Stimulated activated CD4-positive, alpha-beta T cell treated with anti-CD3 and anti-CD28 coated beads, Interleukin-12 subunit alpha, Interleukin-12 subunit beta, amount 100 ng/mL, for 48 hours (primary cell): ENCODE measurements around the gene HDGFL3.
"Not testable (repeated sequence)": the region's sequence is repeated elsewhere in the genome, so short reads cannot be mapped to it uniquely, and the experiment has no call there.

ENCODE experiments used
- DNase-seq, 3 donors: peaks; one replicate each; pipeline ENCODE4 v3.0.0-alpha.2; 2020; ENCODE audit warnings: low read depth in 2 of 3, low spot score in 1 of 3

HDGFL3 gene

DNA sequence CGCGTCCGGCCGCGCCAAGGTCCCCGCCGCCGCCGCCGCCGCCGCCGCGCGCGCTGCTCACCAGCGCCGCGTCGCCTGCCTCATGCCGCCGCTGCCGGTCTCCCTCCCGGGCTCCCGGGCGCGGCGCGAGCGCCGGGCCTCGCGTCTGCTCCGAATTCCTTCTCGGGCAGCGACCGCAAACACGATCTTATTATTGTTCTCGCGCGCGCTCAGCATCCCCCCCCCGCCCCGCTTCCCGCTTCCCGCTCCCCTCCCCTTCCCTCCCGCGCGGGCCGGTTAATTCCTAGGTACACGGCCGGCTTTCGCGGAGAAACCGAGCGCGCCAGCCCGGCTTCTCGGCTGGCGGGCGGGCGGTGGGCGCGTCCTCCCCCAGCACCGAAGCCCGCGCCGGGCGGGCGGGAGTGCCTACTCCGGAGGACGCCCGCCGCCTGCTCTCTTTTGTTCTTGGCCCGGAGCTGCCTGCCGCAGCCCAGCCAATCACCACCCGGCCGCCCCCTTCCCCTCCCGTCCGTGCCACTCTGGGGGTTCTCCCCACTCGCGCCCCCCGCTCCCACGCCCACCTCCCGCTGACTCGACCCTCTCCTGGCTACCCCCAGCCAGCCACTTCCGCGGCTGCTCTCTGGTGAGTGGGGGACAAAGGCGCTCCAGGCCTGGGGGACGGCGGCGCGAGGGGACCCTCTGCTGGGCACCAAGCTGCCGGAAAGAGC lies at the start of gene HDGFL3:
HDGFL3 (minus strand) TSS at position 164 of the 707 bp plus-strand sequence. CDS start 409 bp downstream, outside the sequence.
- DNase-seq: peak in 1 of 3 donors; percentile 6

DNA sequence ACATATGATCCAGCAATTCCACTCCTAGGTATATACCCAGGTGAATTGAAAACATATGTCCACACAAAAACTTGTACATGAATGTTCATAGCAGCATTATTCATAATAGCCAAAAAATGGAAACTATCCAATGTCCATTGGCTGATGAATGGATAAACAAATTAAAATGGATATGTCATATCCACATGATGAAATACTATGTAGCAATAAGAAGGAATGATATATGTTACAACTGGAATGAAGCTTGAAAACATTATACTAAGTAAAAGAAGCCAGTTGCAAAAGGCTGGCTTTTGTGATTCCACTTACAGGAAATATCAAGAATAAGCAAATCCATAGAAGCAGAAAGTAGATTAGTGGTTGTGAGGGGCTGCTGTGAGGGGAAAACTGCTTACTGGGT lies 43.2 kb upstream of the HDGFL3 start:
- no peak for DNase-seq

DNA sequence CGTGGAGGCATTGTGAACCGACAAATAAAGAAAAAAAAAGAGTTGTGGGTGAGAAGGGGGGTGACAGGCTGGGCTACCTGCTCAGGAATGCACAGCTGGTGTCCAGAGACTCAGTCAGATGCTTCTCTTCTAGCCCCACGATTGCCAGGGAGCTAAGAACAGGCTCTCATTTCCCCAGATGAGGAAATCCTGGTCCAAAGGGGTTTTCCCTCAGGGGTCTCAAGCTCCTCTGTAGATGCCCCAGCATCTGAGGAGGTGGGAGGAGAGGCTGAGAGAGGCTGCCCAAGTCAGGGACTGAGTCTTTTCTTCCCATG lies 41.4 kb upstream of the HDGFL3 start:
- no peak for DNase-seq

DNA sequence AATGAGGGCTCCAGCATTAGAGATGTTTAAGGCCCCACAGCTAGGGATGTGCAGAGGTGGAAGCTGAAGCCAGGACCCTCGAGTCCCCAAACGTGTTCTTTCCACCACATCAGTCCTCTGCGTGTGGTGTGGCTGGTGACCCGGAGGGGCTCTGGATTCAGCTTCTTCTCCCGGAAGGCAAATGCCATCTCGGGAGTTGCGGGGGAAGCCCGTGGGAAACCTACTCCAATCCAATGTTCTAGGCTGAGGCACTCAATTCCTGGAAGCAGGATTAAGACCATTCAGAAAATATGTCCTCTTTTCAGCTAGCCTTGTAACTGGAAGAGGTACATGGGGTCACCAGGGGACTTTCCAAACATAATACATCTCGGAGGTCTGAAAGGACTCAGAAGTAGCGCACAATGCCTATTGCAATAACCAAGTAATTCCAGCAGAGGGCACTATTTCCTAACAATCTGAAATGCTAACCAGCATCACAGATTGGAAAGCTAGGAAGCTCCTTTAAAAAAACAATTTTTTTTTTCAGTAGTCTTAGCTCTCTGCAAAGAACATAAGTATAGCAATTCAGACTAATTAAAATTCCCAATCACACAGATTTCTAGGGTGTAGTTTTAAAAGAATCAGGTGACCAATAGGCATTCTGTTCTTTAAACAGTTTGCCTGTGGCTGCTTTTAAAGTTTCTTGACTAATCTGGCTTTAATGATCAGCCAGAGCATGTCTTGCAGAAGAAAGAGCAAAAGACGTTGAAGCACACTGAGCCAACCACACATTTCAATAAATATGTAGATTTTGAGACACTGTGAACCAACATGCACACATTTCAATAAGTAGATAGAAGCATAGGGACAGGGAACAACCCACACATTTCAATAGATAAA lies 40.8 kb upstream of the HDGFL3 start:
- peak in 1 of 3 donors; percentile 54 for DNase-seq

DNA sequence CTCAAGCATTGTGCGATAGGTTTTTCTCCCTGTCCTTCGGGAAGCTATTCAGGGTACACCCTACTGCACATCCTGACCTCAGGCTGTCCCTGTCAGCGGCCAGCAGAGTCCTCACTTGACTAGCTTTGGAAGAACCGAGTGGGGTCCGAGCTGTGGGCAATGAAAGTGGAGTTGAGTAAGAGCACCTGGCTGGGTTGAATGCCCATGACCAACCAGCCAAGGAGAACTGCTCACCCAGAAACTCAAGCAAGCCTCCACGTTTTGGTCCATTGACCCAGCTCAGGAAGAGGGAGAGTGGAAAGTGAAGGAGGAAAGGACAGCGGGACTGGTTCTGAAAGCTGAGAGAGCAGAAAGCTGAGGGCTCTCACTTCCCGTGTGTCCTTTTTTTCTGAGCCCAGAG lies 36.0 kb upstream of the HDGFL3 start:
- DNase-seq: no peak

DNA sequence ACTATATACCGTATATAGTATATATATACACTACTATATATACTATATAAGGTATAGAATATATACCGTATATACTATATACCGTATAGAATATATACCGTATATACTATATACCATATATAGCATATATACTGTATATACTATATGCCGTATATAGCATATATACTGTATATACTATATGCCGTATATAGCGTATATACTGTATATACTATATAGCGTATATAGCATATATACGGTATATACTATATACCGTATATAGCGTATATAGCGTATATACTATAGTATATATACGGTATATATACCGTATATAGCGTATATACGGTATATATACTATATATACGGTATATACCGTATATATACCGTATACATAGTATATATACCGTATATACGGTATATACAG lies 22.6 kb upstream of the HDGFL3 start:
- no peak for DNase-seq

DNA sequence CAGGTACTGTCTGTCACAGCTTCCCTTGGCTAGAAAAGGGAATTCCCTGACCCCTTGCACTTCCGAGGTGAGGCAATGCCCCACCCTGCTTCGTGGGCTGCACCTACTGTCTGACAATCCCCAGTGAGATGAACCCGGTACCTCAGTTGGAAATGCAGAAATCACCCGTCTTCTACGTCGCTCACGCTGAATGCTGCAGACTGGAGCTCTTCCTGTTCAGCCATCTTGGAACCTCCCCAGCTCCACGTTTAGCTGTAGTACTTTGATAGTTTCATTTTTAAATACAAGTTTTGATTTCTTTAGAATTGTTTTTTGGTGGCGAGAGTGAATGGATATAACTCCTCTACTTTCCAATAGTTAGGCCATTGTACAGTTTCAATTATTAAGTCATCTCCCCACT lies 17.8 kb upstream of the HDGFL3 start:
- no peak for DNase-seq

DNA sequence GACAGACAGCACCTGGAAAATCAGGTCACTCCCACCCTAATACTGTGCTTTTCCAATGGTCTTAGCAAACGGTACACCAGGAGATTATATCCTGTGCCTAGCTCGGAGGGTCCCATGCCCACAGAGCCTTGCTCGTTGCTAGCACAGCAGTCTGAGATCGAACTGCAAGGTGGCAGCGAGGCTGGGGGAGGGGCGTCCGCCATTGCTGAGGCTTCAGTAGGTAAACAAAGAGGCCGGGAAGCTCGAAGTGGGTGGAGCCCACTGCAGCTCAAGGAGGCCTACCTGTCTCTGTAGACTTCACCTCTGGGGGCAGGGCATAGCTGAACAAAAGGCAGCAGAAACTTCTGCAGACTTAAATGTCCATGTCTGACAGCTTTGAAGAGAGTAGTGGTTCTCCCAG lies 14.2 kb upstream of the HDGFL3 start:
- not testable (repeated sequence) for DNase-seq

DNA sequence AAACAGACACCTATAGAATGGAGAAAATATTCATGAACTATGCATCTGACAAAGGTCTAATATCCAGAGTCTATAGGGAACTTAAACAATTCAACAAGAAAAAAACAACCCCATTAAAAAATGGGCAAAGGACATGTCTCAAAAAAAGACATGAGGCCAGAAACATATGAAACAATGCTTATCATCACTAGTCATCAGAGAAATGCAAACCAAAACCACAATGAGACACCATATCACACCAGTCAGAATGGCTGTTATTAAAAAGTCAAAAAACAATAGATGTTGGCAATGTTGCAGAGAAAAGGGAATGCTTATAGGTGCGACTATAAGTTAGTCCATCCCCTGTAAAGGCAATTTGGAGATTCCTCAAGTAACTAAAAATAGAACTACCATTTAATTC lies 11.4 kb upstream of the HDGFL3 start:
- DNase-seq: no peak

DNA sequence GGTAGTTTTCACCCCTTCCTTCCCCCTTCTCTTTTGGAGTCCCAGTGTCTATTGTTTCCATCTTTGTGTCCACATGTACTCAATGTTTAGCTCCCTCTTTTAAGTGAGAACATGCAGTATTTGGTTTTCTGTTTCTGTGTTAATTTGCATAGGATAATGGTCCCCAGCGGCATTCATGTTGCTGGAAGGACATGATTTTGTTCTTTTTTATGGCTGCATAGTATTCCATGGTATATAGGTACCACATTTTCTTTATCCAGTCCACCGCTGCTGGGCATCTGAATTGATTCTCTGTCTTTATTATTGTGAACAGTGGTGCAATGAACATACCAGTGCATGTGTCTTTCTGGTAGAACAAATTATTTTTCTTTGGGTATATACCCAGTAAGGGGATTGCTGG lies 7.7 kb upstream of the HDGFL3 start:
- DNase-seq: no peak

DNA sequence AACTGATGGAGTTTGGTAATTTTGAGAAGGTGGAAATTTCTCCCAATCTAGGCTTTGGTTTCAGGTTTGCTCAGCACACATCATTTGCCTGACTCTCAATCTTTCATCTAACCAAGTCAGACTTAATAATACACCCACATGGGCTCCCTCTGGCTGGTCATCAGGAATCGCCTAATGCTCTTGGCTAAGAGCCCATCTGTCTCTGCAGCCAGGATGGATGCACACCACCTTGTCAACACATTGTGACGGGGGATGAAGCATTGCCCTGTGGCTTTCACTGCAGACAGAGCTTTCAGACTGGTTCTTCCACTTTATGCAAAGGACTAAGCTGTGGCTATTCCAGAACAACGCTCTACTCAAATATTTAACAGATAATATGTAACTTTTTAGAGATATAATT lies 3.0 kb upstream of the HDGFL3 start:
- no peak for DNase-seq

DNA sequence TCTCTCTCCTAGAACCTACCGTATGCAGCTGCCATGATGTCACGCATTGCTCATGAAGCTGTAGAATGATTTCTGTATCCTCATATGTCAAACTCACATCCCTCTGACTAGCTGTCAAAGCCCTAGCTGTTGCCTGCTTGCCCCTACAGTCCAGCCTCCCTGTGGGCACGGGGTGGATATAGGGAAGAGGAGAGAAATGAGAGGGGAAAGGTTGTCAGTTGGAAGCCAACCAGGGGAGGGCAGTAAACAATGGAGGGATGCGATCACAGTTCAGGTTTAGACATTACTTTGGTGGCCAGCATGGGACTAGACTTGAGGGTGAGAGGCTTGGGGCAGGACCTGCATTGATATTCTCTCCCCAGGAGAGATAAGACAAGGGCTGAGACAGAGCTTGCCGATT lies 1.7 kb upstream of the HDGFL3 start:
- no peak for DNase-seq

DNA sequence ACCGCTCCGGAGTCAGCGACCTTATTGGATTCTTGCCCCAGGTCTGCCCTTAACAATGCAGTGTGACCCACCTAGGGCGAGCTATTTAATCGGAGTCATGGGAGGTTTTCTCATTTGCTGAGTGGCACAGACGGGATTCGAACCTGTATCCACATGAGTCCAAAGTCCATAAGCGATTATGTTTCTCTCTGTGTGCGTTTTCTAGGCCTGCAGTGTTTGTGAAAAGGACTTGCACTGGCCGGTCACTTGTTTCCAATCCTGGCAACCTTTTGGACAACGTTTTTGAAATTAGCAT lies 691 bp upstream of the HDGFL3 start:
- DNase-seq: no peak

DNA sequence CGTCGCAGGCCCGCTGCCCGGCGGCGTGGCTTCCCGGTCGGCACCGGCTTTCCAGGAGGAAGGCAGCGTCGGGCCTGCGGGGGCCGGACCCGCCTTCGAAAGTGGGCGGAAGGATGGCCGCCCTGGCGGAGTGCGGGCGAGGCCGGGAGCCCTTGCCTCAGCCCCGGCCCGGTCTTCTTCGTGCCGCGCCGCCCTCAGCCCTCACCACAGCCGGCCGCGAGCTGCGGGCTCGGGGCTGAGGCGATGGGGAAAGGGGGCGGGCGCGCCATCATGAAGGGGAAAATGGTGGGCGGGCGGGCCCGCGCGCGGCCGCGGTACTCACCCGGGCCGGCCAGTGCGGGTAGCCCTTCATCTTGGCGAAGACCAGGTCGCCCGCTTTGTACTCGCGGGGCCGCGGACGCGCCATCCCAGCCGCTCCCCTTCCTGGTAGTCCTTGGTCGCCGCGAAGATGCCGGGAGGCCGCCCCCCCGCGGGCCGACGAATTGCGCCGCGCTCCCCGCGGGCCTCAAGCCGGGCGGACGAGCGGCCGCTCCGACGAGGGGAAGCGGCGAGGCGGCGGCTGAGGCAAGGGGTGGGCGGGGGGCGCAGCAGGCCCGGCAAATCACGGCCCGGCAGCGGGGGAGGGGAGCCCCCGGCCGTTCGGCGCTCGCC lies 489 bp downstream of the HDGFL3 start:
- DNase-seq: no peak

DNA sequence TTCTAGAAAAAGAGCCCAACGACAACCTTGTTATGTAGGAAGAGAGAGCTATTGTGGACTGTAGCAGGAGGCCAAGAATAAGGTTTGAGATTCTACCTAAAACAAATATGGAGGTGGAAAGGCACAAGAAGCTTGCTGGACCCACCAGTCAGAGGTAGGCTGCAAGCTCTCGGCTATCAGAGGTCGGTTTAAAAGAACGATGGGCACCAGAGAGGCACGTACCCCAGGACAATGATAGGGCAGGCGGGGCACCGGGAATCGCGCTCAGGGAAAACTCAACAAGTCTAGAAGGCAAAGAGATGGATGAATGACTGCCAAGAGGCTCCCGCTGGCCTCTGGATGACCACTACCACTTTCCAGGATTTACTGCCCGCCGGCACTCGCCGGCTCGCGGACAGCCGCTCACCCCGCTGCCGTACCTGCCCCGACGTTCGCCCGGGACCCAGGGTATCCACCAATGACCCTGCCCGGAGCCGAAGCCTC lies 1.1 kb downstream of the HDGFL3 start:
- DNase-seq: no peak

DNA sequence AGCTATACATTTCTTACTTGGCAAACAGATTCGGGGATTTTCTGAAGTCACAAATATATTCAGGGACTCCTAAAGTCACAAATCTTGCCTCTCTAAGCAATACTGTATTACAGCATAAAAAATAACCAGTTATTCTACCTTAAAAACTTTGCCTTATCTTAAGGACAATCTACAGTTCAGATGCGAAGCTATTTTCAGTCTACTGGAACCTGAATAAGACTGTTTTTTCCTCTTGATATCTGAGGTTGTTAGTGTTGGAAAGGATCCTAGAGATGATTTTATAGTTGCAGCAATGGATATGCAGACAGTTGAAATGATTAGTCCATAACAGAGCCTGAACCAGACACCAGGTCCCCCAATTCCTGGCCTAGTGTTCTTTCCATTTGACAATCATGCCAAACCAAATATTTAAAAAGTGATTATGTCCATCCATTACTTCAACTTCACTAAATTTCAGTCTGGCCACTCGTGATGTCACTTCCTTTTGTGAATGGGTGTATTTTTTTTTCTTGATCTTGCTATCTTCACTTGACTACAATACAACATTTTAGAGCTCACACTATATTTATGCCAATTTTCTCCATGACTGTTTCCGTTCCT lies 1.8 kb downstream of the HDGFL3 start:
- DNase-seq: no peak

DNA sequence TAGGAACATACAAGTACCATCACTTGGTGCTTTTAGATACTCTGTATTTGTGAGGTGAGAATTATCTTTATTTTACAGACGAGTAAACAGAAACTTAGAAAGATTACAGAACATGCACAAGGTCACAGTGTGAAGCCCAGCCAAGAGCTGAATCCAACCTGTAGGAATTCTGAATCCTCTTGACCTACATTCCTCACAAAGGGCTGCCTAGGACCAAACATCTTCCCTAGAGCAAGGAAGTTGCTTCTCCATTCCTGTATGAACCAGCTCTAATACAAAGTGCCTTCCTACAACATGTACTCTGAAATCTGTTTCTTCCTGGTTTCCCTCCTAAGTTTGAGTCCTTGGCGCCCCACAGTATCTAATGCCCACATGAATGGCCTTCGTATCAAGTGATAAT lies 2.9 kb downstream of the HDGFL3 start:
- DNase-seq: no peak

DNA sequence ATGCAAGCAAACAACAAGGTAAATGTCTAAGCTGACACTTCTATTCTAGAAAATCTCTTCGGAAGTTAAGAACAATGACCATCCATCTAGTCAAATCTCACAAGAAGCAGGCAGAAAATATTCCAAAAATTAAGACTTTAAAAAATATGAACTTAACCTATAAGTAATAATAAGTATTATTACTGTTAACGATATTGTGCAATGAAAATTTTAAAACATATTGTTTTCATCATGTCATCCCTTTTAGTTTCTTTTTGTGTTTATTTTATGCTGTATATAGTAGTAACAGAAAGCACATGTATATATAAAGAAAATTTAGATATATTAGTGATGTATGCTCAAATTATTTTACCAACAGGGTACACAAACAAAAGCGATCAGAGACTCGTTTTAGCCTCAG lies 4.1 kb downstream of the HDGFL3 start:
- no peak for DNase-seq

DNA sequence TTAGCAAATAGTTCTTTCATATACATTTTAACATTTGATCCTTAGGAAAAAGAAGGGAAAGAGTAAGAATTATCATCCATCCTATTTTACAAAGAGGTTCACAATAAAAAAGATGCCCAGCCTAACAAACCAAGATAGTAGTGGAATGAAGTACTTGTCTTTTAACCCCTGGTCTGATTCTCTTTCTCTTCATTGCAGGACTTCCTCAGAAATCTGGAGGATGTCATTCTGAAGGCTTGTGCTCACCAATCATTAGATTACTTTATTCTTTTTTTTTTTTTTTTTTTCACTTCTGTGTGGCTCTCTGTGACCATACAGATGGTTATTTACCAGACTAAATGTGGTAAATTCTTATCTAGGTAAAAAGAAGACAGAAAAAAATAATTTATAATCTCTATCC lies 7.0 kb downstream of the HDGFL3 start:
- DNase-seq: no peak

DNA sequence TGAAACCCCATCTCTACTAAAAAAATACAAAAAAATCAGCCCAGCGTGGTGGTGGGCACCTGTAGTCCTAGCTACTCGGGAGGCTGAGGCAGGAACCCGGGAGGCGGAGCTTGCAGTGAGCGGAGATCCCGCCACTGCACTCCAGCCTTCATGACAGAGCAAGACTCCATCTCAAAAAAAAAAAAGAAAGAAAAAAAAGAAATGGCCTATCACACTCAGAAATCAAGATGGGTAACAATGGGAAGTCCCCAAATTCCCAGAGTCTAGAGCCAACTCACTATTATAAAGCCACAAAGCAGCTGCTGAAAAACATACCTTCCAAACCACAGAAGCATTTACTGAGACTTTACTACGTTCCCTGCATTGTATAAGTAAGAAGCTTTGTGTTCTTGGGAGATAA lies 7.5 kb downstream of the HDGFL3 start:
- peak in 1 of 3 donors; percentile 10 for DNase-seq

DNA sequence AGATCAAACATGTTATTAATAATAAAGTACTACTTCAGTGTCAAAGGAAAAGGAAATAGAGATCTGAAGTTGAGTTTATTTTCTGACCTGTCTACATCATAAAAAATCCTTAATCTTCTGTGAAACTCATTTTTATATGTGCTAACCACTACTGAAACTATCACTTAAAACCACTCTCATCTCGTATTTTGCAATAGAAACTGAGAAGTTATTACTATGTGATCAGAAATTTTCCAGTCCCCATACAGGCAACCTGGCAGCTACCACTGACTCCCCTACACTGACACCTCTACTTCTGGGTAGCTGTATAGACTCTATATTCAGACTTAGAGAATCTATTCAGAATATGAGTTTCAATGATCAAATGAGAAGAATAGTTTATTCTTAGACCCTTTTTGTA lies 8.3 kb downstream of the HDGFL3 start:
- no peak for DNase-seq

DNA sequence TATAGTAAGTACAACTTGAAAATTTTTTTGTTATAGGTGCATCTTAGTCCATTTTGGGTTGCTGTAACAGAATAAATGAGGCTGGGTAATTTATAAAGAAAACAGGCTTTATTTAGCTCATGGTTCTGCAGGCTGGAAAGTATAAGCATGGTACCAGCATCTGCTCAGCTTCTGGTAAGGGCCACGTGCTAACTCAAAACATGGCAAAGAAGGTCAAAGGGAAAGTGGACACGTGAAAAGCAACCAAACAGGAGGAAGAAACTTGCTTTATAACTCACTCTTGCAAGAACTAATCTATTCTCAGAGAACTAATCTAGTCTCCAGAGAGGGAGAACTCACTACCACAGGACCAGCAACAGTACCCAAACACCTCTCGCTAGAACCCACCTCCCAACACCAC lies 9.1 kb downstream of the HDGFL3 start:
- DNase-seq: no peak
